H9 (cell line): ENCODE data around the gene PEPD. TPM values are rescaled to one million over a fixed set of nuclear protein-coding genes. Genes with fewer than 3 reads are reported as not detected.

Experiments used
- DNase-seq: peaks from one replicate; pipeline ENCODE4 v3.0.0-alpha.2; 2017
- H2AFZ ChIP-seq: one replicate; pipeline ENCODE4 v1.6.1; 2013; ENCODE audit warnings: mild to moderate bottlenecking, low read length, control low read depth, moderate library complexity
- H2AK5ac ChIP-seq: 2 replicates; pipeline ENCODE4 v1.6.1; 2013; ENCODE audit warnings: low read length, control low read depth, mixed read lengths; ENCODE audit not compliant: insufficient read length
- H2BK120ac ChIP-seq: one replicate; pipeline ENCODE4 v1.6.1; 2013; ENCODE audit warnings: low read depth, mild to moderate bottlenecking, low read length, control low read depth, inconsistent platforms; ENCODE audit not compliant: poor library complexity, severe bottlenecking
- H2BK12ac ChIP-seq: 2 replicates; pipeline ENCODE4 v1.6.1; 2013; ENCODE audit warnings: low read length, control low read depth, mixed read lengths, low read depth; ENCODE audit not compliant: insufficient read length
- H2BK15ac ChIP-seq: 2 replicates; pipeline ENCODE4 v1.6.1; 2013; ENCODE audit warnings: low read depth, low read length, control low read depth
- H2BK20ac ChIP-seq: one replicate; pipeline ENCODE4 v1.6.1; 2013; ENCODE audit warnings: low read depth, mild to moderate bottlenecking, low read length, control low read depth, inconsistent platforms; ENCODE audit not compliant: poor library complexity, severe bottlenecking
- H2BK5ac ChIP-seq: 2 replicates; pipeline ENCODE4 v1.6.1; 2013; ENCODE audit warnings: low read length, control low read depth, mixed read lengths; ENCODE audit not compliant: insufficient read length
- H3K14ac ChIP-seq: 2 replicates; pipeline ENCODE4 v1.6.1; 2013; ENCODE audit warnings: low read length, control low read depth; ENCODE audit not compliant: insufficient read depth
- H3K18ac ChIP-seq: 2 replicates; pipeline ENCODE4 v1.6.1; 2013; ENCODE audit warnings: low read depth, mild to moderate bottlenecking, mixed read lengths, low read length, control low read depth; ENCODE audit not compliant: insufficient read length
- H3K23ac ChIP-seq: 2 replicates; pipeline ENCODE4 v1.6.1; 2013; ENCODE audit warnings: low read length, control low read depth, mixed read lengths, low read depth; ENCODE audit not compliant: insufficient read length
- H3K23me2 ChIP-seq: 2 replicates; pipeline ENCODE4 v1.6.1; 2013; ENCODE audit warnings: low read depth, mild to moderate bottlenecking, mixed read lengths, low read length, control low read depth; ENCODE audit not compliant: insufficient read length, poor library complexity, severe bottlenecking
- H3K27ac ChIP-seq: 2 replicates; pipeline ENCODE4 v1.5.1; 2013; ENCODE audit warnings: low read length, control low read depth, mixed read lengths, low read depth; ENCODE audit not compliant: insufficient read length
- H3K27me3 ChIP-seq: 2 replicates; pipeline ENCODE4 v1.6.1; 2013; ENCODE audit warnings: low read length, control low read depth, inconsistent platforms; ENCODE audit not compliant: insufficient read depth
- H3K4ac ChIP-seq: 2 replicates; pipeline ENCODE4 v1.6.1; 2013; ENCODE audit warnings: low read depth, mild to moderate bottlenecking, control low read depth, inconsistent platforms, low read length, moderate library complexity
- H3K4me1 ChIP-seq: 2 replicates; pipeline ENCODE4 v1.6.1; 2013; ENCODE audit warnings: low read length, control low read depth, inconsistent platforms; ENCODE audit not compliant: insufficient read depth
- H3K4me2 ChIP-seq: 2 replicates; pipeline ENCODE4 v1.6.1; 2013; ENCODE audit warnings: low read length, control low read depth, mixed read lengths; ENCODE audit not compliant: insufficient read length, insufficient read depth
- H3K56ac ChIP-seq: 2 replicates; pipeline ENCODE4 v1.6.1; 2013; ENCODE audit warnings: low read depth, mild to moderate bottlenecking, mixed read lengths, low read length, control low read depth; ENCODE audit not compliant: insufficient read length
- H3K79me1 ChIP-seq: 2 replicates; pipeline ENCODE4 v1.6.1; 2013; ENCODE audit warnings: low read depth, mild to moderate bottlenecking, moderate library complexity, low read length, control low read depth, inconsistent platforms; ENCODE audit not compliant: insufficient read depth, poor library complexity, severe bottlenecking
- H3K79me2 ChIP-seq: 2 replicates; pipeline ENCODE4 v1.6.1; 2013; ENCODE audit warnings: low read length, control low read depth, inconsistent platforms; ENCODE audit not compliant: insufficient read depth
- H3K9ac ChIP-seq: 2 replicates; pipeline ENCODE4 v1.6.1; 2013; ENCODE audit warnings: low read length, control low read depth, mixed read lengths; ENCODE audit not compliant: insufficient read length; ENCODE audit errors: extremely low read depth
- H3K9me3 ChIP-seq: one replicate; pipeline ENCODE4 v1.6.1; 2013; ENCODE audit warnings: low read depth, low read length, inconsistent platforms; ENCODE audit not compliant: control insufficient read depth
- H3T11ph ChIP-seq: one replicate; pipeline ENCODE4 v1.6.1; 2013; ENCODE audit warnings: mild to moderate bottlenecking, low read length, control low read depth, inconsistent platforms
- H4K20me1 ChIP-seq: one replicate; pipeline ENCODE4 v1.6.1; 2013; ENCODE audit not compliant: control insufficient read depth, insufficient read length, insufficient read depth
- H4K5ac ChIP-seq: 2 replicates; pipeline ENCODE4 v1.6.1; 2013; ENCODE audit warnings: low read depth, mild to moderate bottlenecking, mixed read lengths, low read length, control low read depth; ENCODE audit not compliant: insufficient read length
- H4K8ac ChIP-seq: replicated peaks from 2 replicates; pipeline ENCODE4 v1.6.1; 2013; ENCODE audit warnings: low read length, control low read depth, mixed read lengths, low read depth; ENCODE audit not compliant: insufficient read length
- H4K91ac ChIP-seq: 2 replicates; pipeline ENCODE4 v1.6.1; 2013; ENCODE audit warnings: low read depth, mild to moderate bottlenecking, moderate library complexity, mixed read lengths, low read length, control low read depth; ENCODE audit not compliant: insufficient read length
- H3K27ac Mint-ChIP-seq, 3 experiments: 2 replicates in 2 of 3; 3 replicates in 1 of 3; pipeline ENCODE4 v1.8.0; 2020 to 2021; ENCODE audit warnings: mixed read lengths in 3 of 3, mild to moderate bottlenecking in 1 of 3, moderate library complexity in 1 of 3
- H3K27me3 Mint-ChIP-seq: 2 replicates; pipeline ENCODE4 v1.8.0; 2021; ENCODE audit warnings: low read depth, mild to moderate bottlenecking, moderate library complexity, mixed read lengths
- H3K36me3 Mint-ChIP-seq, 3 experiments: 2 replicates in 2 of 3; 3 replicates in 1 of 3; pipeline ENCODE4 v1.8.0; 2020 to 2021; ENCODE audit warnings: low read depth in 3 of 3, mixed read lengths in 3 of 3; ENCODE audit not compliant: insufficient read depth in 1 of 3
- H3K4me1 Mint-ChIP-seq, 2 experiments: 2 replicates each; pipeline ENCODE4 v1.8.0; 2020; ENCODE audit warnings: mixed read lengths in 2 of 2
- H3K4me3 Mint-ChIP-seq, 2 experiments: 2 replicates in 1 of 2; 3 replicates in 1 of 2; pipeline ENCODE4 v1.8.0; 2020 to 2021; ENCODE audit warnings: mild to moderate bottlenecking in 2 of 2, mixed read lengths in 2 of 2, moderate library complexity in 1 of 2
- H3K9me3 Mint-ChIP-seq, 2 experiments: 2 replicates in 1 of 2; 3 replicates in 1 of 2; pipeline ENCODE4 v1.8.0; 2020; ENCODE audit warnings: mild to moderate bottlenecking in 2 of 2, mixed read lengths in 2 of 2, moderate library complexity in 1 of 2
- WGBS: extraction: QIAGEN DNeasy Blood & Tissue Kit; methylation state at CpG from one replicate; pipeline ENCODE4 v1.1.7; 2013; ENCODE audit warnings: missing lambda C conversion rate, low lambda C conversion rate, mixed read lengths; ENCODE audit not compliant: insufficient read length; ENCODE audit errors: extremely low coverage; 5-methylcytosine and 5-hydroxymethylcytosine counted together
- total RNA-seq: library from RNA; stranded (reverse); gene quantifications from 2 replicates; pipeline ENCODE4 v1.2.1, GENCODE V29; 2021
- TF ChIP-seq, protein P1 (sequence below): fragments of 200-600 bp; sonication (generic); conservative IDR thresholded peaks from 3 replicates; pipeline ENCODE4 v1.8.0; 2021; ENCODE audit warnings: antibody characterized with exemption, mild to moderate bottlenecking

PEPD gene
- total RNA-seq, 1 experiment from 2014 or later: 52.8 TPM

DNA sequence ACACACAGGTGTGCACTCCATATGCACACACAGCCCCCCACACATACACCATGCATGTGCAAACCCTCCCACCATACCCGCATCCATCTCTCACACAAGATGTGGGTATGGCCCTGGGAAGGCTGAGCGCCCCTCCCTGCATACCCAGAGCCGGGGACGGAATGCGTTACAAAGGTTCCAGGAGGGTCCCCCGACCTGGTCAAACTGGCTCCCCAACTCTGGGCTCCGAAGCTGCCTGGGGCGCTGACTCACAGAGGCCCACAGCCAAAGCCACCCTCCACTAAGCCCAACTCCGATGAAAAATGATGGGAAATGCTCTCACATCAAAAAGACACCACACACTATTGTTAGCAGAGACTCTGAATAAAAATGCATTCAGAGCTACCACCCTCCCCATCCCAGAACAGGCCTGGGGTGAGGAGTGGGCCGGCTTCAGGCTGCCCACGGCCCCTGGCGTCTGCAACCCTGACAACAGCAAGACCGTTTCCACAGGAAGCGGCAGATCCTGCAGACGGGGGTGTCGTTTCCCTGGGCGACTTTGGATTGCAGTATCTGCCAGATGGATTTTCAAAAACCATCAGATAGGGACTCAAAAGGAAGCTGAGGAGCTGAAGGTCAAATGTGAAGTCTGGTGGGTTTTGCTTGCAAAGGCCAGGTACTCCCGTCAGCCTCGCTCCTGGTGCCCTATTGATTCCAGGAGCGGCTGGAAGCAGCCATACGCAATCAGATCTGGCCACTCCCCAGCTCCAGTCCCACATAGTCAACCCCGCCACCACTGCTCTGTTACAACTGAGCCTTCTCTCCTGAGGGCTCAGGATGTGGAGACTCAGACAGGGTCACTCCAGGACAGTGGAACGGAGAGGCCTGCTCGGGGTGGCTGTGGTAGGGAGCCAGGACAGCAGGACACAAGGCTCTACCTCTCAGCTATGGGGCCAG, 14.3 kb downstream of the PEPD start:
- no peaks in the 10 kb centered on the region; the same call in 1 of the 2 replicates for H3K79me2 ChIP-seq
- H3K4me3 Mint-ChIP-seq: no peak overlapping the region
- no peaks in the 10 kb centered on the region for H3K27me3 ChIP-seq
- H3K9ac ChIP-seq: no peak overlapping the region
- no peak overlapping the region for H4K8ac ChIP-seq
- no peaks in the 10 kb centered on the region for H3K9me3 Mint-ChIP-seq
- no peak overlapping the region for H3K56ac ChIP-seq
- no peak overlapping the region for H2BK12ac ChIP-seq
- H3T11ph ChIP-seq: no peak overlapping the region
- TF ChIP-seq, protein P1, sequence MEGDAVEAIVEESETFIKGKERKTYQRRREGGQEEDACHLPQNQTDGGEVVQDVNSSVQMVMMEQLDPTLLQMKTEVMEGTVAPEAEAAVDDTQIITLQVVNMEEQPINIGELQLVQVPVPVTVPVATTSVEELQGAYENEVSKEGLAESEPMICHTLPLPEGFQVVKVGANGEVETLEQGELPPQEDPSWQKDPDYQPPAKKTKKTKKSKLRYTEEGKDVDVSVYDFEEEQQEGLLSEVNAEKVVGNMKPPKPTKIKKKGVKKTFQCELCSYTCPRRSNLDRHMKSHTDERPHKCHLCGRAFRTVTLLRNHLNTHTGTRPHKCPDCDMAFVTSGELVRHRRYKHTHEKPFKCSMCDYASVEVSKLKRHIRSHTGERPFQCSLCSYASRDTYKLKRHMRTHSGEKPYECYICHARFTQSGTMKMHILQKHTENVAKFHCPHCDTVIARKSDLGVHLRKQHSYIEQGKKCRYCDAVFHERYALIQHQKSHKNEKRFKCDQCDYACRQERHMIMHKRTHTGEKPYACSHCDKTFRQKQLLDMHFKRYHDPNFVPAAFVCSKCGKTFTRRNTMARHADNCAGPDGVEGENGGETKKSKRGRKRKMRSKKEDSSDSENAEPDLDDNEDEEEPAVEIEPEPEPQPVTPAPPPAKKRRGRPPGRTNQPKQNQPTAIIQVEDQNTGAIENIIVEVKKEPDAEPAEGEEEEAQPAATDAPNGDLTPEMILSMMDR: no peak
- H3K4me2 ChIP-seq: no peak overlapping the region
- H4K91ac ChIP-seq: no peak overlapping the region
- no peak overlapping the region for H2BK5ac ChIP-seq
- no peak overlapping the region for H2BK20ac ChIP-seq
- no peak overlapping the region for H2BK15ac ChIP-seq
- no peaks in the 10 kb centered on the region for H3K27me3 Mint-ChIP-seq
- H3K36me3 Mint-ChIP-seq: peaks cover 0 to 3% (median 0%) of the 10 kb centered on the region in 3 experiments; a peak in 2 of 7 replicates
- H4K5ac ChIP-seq: no peak overlapping the region
- peaks cover 18 to 25% of the 10 kb centered on the region in 2 experiments for H3K4me1 Mint-ChIP-seq
- no peak overlapping the region for H3K27ac ChIP-seq
- WGBS: no CpG with 5 or more reads among the region's 24 CpGs
- no peaks in the 10 kb centered on the region for H3K9me3 ChIP-seq
- no peaks in the 10 kb centered on the region for H4K20me1 ChIP-seq
- H3K4me1 ChIP-seq: no peaks in the 10 kb centered on the region; the same call in 1 of the 2 replicates
- H2BK120ac ChIP-seq: no peak overlapping the region
- H3K14ac ChIP-seq: no peak overlapping the region; the same call in 1 of the 2 replicates
- no peaks in the 10 kb centered on the region for H3K79me1 ChIP-seq
- H3K18ac ChIP-seq: no peak overlapping the region
- no peak overlapping the region for H2AK5ac ChIP-seq
- no peak for DNase-seq
- peak overlapping the region in 1 of 3 experiments; percentile 49; a peak in 2 of 7 replicates for H3K27ac Mint-ChIP-seq
- H3K23ac ChIP-seq: no peak overlapping the region
- no peak overlapping the region for H2AFZ ChIP-seq
- no peak overlapping the region for H3K4ac ChIP-seq
- H3K23me2 ChIP-seq: no peaks in the 10 kb centered on the region
